NCI-H446 treated with DMSO at 0.1 percent for 48 hours (cell line): ENCODE data around the gene ZNF667.

Experiments used
- DNase-seq: peaks from one replicate; lab custom pipeline; 2025; lab: John Stamatoyannopoulos, UW

The ZNF667 gene

GRCh38 chr19:56476651-56477428 is at the start of gene ZNF667:
TSS of gene ZNF667 (minus strand) at chr19:56477345. CDS start at chr19:56462370, 14,975 bp downstream.
- no peak for DNase-seq

DNA sequence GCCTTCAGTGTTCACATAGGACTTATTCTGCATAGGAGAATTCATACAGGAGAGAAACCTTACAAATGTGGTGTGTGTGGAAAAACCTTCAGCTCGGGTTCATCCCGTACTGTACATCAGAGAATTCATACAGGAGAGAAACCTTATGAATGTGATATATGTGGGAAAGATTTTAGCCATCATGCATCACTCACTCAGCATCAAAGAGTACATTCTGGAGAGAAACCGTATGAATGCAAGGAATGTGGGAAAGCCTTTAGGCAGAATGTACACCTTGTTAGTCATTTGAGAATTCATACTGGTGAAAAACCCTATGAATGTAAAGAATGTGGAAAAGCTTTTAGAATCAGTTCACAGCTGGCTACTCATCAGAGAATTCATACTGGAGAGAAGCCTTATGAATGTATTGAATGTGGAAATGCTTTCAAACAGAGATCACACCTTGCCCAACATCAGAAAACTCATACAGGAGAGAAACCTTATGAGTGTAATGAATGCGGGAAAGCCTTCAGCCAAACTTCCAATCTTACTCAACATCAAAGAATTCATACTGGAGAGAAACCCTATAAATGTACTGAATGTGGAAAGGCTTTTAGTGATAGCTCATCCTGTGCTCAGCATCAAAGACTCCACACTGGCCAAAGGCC is 48.2 kb upstream of the ZNF667 start:
- DNase-seq: no peak

GRCh38 chr19:56508290-56508778 is 31.2 kb upstream of the ZNF667 start:
- no peak for DNase-seq

- DNase-seq: no peak
These were observed 30.5 kb upstream of the ZNF667 start, which contains the start of gene ZNF471 for GRCh38 chr19:56507446-56508289. TSS of gene ZNF471 (plus strand) at chr19:56507855. CDS start at chr19:56511572, 3,717 bp downstream.

DNA sequence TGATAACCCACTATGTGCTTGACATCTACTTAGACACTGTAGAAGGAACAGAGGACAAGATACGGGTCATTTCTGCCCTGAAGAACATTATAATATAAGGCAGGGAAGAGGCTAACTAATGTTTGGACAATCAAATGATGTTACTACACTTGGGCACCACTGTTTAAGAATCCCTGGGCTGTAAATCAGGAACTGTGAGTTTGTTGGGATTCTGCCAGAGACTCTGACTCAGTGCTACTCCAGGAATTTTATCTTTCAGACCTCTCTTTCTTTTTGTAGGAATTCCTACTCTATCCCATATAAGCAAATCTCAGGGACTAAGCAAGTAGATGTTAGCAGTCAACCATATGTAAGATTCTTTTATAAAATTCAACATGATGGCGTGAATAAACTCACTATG is 27.4 kb upstream of the ZNF667 start:
- no peak for DNase-seq

GRCh38 chr19:56491399-56491798 is 14.3 kb upstream of the ZNF667 start:
- DNase-seq: no peak

- DNase-seq: no peak
These were observed 539 bp upstream of the ZNF667 start for GRCh38 chr19:56477429-56478338.

- DNase-seq: no peak
These were observed 1.1 kb downstream of the ZNF667 start for GRCh38 chr19:56476093-56476492.

DNA sequence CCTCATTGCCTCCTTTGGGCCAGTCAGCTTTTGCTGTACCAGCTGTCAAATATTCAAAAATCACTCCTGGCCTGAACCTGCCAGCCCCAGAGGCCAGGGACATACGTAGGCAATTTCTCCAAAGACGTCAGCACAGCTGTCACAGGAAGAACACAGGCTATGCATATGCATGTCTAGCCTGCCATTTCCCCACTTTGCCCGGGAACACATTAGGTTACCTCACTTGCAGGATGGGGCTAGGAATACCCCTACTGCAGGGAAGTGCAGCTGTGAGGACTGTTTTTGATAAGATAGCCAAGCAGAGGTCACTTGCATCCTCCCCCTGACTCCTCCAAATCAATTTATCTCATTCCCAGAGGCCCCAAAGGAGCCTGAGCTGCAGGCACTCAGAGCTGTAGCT is 2.8 kb downstream of the ZNF667 start:
- no peak for DNase-seq

DNA sequence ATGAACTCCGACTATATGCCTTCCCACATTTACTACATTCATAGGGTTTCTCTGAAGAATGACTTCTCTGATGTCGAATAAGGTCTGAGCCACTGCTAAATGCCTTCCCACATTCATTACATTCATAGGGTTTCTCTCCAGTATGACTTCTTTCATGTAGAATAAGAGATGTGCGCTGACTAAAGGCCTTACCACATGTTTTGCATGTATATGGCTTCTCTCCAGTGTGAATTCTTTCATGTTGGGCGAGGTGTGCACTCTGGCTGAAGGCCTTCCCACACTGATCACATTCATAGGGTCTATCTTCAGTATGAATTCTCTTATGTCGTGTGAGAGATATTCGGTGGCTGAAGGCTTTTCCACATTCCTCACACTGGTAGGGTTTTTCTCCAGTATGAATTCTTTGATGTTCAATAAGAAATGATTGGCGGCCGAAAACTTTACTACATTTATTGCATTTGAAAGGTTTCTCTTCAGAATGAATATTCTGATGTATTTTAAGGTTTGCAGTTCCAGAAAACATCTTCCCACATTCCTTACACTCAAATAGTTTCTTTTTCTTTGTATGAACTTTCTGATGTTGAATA is 35.8 kb downstream of the ZNF667 start:
- no peak for DNase-seq

DNA sequence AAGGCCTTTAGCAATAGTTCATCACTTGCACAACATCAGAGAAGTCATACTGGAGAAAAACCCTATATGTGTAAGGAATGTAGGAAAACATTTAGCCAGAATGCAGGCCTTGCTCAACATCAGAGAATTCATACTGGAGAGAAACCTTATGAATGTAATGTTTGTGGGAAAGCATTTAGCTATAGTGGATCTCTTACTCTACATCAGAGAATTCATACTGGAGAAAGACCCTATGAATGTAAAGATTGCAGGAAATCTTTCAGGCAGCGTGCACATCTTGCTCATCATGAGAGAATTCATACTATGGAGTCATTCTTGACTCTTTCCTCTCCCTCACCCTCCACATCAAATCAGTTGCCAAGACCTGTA is 53.2 kb downstream of the ZNF667 start:
- DNase-seq: no peak

DNA sequence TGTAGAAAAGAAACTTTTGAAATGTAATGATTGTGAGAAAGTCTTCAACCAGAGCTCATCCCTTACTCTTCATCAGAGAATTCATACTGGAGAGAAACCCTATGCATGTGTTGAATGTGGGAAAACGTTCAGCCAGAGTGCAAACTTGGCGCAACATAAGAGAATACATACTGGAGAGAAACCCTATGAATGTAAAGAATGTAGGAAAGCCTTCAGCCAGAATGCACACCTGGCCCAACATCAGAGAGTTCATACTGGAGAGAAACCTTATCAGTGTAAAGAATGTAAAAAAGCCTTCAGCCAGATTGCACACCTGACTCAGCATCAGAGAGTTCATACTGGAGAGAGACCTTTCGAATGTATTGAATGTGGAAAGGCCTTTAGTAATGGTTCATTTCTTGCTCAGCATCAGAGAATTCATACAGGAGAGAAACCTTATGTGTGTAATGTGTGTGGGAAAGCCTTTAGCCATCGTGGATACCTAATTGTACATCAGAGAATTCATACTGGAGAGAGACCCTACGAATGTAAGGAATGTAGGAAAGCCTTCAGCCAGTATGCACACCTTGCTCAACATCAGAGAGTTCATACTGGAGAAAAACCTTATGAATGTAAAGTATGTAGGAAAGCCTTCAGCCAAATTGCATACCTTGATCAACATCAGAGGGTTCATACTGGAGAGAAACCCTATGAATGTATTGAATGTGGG is 53.7 kb downstream of the ZNF667 start:
- DNase-seq: no peak

GRCh38 chr19:56405062-56405461 is 72.1 kb downstream of the ZNF667 start:
- no peak for DNase-seq

GRCh38 chr19:56404705-56405056 is 72.5 kb downstream of the ZNF667 start:
- DNase-seq: no peak

DNA sequence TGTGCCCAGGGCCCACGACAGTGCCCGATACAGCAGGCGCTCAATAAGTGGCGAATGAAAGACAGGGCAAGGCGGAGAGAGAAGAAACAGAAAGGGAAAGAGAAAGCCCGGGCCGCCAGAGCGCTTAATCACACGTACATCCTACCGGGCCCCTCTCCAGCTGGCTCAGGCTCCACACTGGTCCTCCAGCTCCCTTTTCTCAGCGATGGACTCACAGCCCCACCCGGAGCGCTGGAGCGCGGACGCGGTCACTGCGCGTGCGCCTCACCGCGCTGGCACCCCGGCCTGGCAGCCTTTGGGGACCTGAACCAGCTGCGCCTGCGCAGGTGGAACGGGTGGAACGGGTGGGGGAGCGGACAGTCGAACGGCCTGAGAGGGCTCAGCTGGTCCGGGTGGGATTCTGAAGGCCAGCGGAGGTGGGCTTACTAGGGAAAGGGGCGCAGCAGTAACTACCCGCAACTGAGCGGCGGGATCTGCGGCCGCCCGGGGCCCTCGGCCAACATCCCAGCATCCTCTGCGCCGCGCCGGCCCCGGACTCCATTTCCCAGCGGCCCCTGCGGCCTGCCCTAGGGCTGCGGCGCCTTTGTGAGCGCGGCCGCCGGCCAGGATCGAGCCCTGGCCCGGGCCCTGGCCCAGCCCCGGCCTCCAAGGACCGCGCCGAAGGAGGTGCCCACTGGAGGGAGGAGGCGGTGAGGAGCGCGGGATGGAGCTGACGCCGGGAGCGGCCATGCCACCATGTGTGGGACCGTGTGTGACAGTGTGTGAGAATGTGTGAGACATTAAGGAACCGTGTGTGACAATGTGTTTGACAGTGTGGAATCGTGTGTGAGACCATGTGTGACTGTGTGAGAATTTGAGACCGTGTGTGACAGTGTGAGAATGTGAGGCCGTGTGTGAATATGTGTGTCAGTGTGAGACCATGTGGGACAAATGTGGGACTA is 73.1 kb downstream of the ZNF667 start, which contains the start of gene ZNF583:
Gene ZNF583 (plus strand): TSS at position 569 of the 941 bp plus-strand sequence. CDS start 2,783 bp downstream, outside the sequence.
- peak; percentile 57 for DNase-seq

DNA sequence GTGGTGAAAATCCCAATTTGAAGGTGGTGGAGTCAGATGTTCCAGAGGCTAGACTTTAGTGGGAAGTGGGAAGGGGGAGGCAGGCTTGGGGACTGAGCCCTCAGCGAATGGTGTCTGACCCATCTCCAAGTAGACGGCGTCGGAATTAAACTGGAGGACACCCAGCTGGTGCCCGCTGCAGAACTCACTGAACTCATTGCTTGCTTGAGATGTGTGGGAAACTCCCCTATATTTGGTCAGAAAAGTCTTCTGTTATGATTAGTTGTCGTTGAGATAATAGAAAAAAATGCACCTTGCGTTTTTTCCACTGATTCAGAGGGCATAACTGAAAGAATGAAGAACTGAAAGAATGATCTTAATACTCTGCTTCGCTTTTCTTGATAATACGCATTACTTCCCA is 73.9 kb downstream of the ZNF667 start:
- no peak for DNase-seq

DNA sequence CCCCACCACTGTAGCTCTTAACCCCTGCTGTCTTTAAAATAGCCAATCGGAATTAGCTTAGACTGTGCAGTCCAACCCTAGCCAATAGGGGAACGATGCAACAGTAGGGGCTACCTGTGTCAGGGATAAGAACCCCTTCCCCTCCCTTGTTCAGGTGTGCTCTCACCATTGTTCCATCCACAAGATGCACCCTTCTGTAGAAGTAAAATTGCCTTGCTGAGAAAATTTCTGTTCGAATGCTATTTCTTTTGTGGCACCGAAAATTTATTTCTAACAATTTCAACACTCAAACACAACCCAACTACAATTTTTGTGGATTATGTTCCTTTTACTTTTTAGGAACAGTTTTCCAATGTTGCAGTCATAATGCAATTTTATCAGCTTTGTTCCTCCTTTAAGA is 76.7 kb downstream of the ZNF667 start:
- DNase-seq: no peak

- DNase-seq: no peak
These were observed 78.3 kb downstream of the ZNF667 start for GRCh38 chr19:56398809-56399208.
